H9 (cell line): Measurements from ENCODE around the gene CSRNP3. TPM values are rescaled to one million over a fixed set of nuclear protein-coding genes. Genes with fewer than 3 reads are reported as not detected.

Experiments
- DNase-seq: peaks from one replicate; pipeline ENCODE4 v3.0.0-alpha.2; 2017
- H2AFZ ChIP-seq: one replicate; pipeline ENCODE4 v1.6.1; 2013; ENCODE audit warnings: mild to moderate bottlenecking, low read length, control low read depth, moderate library complexity
- H2AK5ac ChIP-seq: 2 replicates; pipeline ENCODE4 v1.6.1; 2013; ENCODE audit warnings: low read length, control low read depth, mixed read lengths; ENCODE audit not compliant: insufficient read length
- H2BK120ac ChIP-seq: one replicate; pipeline ENCODE4 v1.6.1; 2013; ENCODE audit warnings: low read depth, mild to moderate bottlenecking, low read length, control low read depth, inconsistent platforms; ENCODE audit not compliant: poor library complexity, severe bottlenecking
- H2BK12ac ChIP-seq: 2 replicates; pipeline ENCODE4 v1.6.1; 2013; ENCODE audit warnings: low read length, control low read depth, mixed read lengths, low read depth; ENCODE audit not compliant: insufficient read length
- H2BK15ac ChIP-seq: 2 replicates; pipeline ENCODE4 v1.6.1; 2013; ENCODE audit warnings: low read depth, low read length, control low read depth
- H2BK20ac ChIP-seq: one replicate; pipeline ENCODE4 v1.6.1; 2013; ENCODE audit warnings: low read depth, mild to moderate bottlenecking, low read length, control low read depth, inconsistent platforms; ENCODE audit not compliant: poor library complexity, severe bottlenecking
- H2BK5ac ChIP-seq: 2 replicates; pipeline ENCODE4 v1.6.1; 2013; ENCODE audit warnings: low read length, control low read depth, mixed read lengths; ENCODE audit not compliant: insufficient read length
- H3K14ac ChIP-seq: 2 replicates; pipeline ENCODE4 v1.6.1; 2013; ENCODE audit warnings: low read length, control low read depth; ENCODE audit not compliant: insufficient read depth
- H3K18ac ChIP-seq: 2 replicates; pipeline ENCODE4 v1.6.1; 2013; ENCODE audit warnings: low read depth, mild to moderate bottlenecking, mixed read lengths, low read length, control low read depth; ENCODE audit not compliant: insufficient read length
- H3K23ac ChIP-seq: 2 replicates; pipeline ENCODE4 v1.6.1; 2013; ENCODE audit warnings: low read length, control low read depth, mixed read lengths, low read depth; ENCODE audit not compliant: insufficient read length
- H3K23me2 ChIP-seq: 2 replicates; pipeline ENCODE4 v1.6.1; 2013; ENCODE audit warnings: low read depth, mild to moderate bottlenecking, mixed read lengths, low read length, control low read depth; ENCODE audit not compliant: insufficient read length, poor library complexity, severe bottlenecking
- H3K27ac ChIP-seq: 2 replicates; pipeline ENCODE4 v1.5.1; 2013; ENCODE audit warnings: low read length, control low read depth, mixed read lengths, low read depth; ENCODE audit not compliant: insufficient read length
- H3K27me3 ChIP-seq: 2 replicates; pipeline ENCODE4 v1.6.1; 2013; ENCODE audit warnings: low read length, control low read depth, inconsistent platforms; ENCODE audit not compliant: insufficient read depth
- H3K4ac ChIP-seq: 2 replicates; pipeline ENCODE4 v1.6.1; 2013; ENCODE audit warnings: low read depth, mild to moderate bottlenecking, control low read depth, inconsistent platforms, low read length, moderate library complexity
- H3K4me1 ChIP-seq: 2 replicates; pipeline ENCODE4 v1.6.1; 2013; ENCODE audit warnings: low read length, control low read depth, inconsistent platforms; ENCODE audit not compliant: insufficient read depth
- H3K4me2 ChIP-seq: 2 replicates; pipeline ENCODE4 v1.6.1; 2013; ENCODE audit warnings: low read length, control low read depth, mixed read lengths; ENCODE audit not compliant: insufficient read length, insufficient read depth
- H3K56ac ChIP-seq: 2 replicates; pipeline ENCODE4 v1.6.1; 2013; ENCODE audit warnings: low read depth, mild to moderate bottlenecking, mixed read lengths, low read length, control low read depth; ENCODE audit not compliant: insufficient read length
- H3K79me1 ChIP-seq: 2 replicates; pipeline ENCODE4 v1.6.1; 2013; ENCODE audit warnings: low read depth, mild to moderate bottlenecking, moderate library complexity, low read length, control low read depth, inconsistent platforms; ENCODE audit not compliant: insufficient read depth, poor library complexity, severe bottlenecking
- H3K79me2 ChIP-seq: 2 replicates; pipeline ENCODE4 v1.6.1; 2013; ENCODE audit warnings: low read length, control low read depth, inconsistent platforms; ENCODE audit not compliant: insufficient read depth
- H3K9ac ChIP-seq: 2 replicates; pipeline ENCODE4 v1.6.1; 2013; ENCODE audit warnings: low read length, control low read depth, mixed read lengths; ENCODE audit not compliant: insufficient read length; ENCODE audit errors: extremely low read depth
- H3K9me3 ChIP-seq: one replicate; pipeline ENCODE4 v1.6.1; 2013; ENCODE audit warnings: low read depth, low read length, inconsistent platforms; ENCODE audit not compliant: control insufficient read depth
- H3T11ph ChIP-seq: one replicate; pipeline ENCODE4 v1.6.1; 2013; ENCODE audit warnings: mild to moderate bottlenecking, low read length, control low read depth, inconsistent platforms
- H4K20me1 ChIP-seq: one replicate; pipeline ENCODE4 v1.6.1; 2013; ENCODE audit not compliant: control insufficient read depth, insufficient read length, insufficient read depth
- H4K5ac ChIP-seq: 2 replicates; pipeline ENCODE4 v1.6.1; 2013; ENCODE audit warnings: low read depth, mild to moderate bottlenecking, mixed read lengths, low read length, control low read depth; ENCODE audit not compliant: insufficient read length
- H4K8ac ChIP-seq: replicated peaks from 2 replicates; pipeline ENCODE4 v1.6.1; 2013; ENCODE audit warnings: low read length, control low read depth, mixed read lengths, low read depth; ENCODE audit not compliant: insufficient read length
- H4K91ac ChIP-seq: 2 replicates; pipeline ENCODE4 v1.6.1; 2013; ENCODE audit warnings: low read depth, mild to moderate bottlenecking, moderate library complexity, mixed read lengths, low read length, control low read depth; ENCODE audit not compliant: insufficient read length
- H3K27ac Mint-ChIP-seq, 3 experiments: 2 replicates in 2 of 3; 3 replicates in 1 of 3; pipeline ENCODE4 v1.8.0; 2020 to 2021; ENCODE audit warnings: mixed read lengths in 3 of 3, mild to moderate bottlenecking in 1 of 3, moderate library complexity in 1 of 3
- H3K27me3 Mint-ChIP-seq: 2 replicates; pipeline ENCODE4 v1.8.0; 2021; ENCODE audit warnings: low read depth, mild to moderate bottlenecking, moderate library complexity, mixed read lengths
- H3K36me3 Mint-ChIP-seq, 3 experiments: 2 replicates in 2 of 3; 3 replicates in 1 of 3; pipeline ENCODE4 v1.8.0; 2020 to 2021; ENCODE audit warnings: low read depth in 3 of 3, mixed read lengths in 3 of 3; ENCODE audit not compliant: insufficient read depth in 1 of 3
- H3K4me1 Mint-ChIP-seq, 2 experiments: 2 replicates each; pipeline ENCODE4 v1.8.0; 2020; ENCODE audit warnings: mixed read lengths in 2 of 2
- H3K4me3 Mint-ChIP-seq, 2 experiments: 2 replicates in 1 of 2; 3 replicates in 1 of 2; pipeline ENCODE4 v1.8.0; 2020 to 2021; ENCODE audit warnings: mild to moderate bottlenecking in 2 of 2, mixed read lengths in 2 of 2, moderate library complexity in 1 of 2
- H3K9me3 Mint-ChIP-seq, 2 experiments: 2 replicates in 1 of 2; 3 replicates in 1 of 2; pipeline ENCODE4 v1.8.0; 2020; ENCODE audit warnings: mild to moderate bottlenecking in 2 of 2, mixed read lengths in 2 of 2, moderate library complexity in 1 of 2
- WGBS: extraction: QIAGEN DNeasy Blood & Tissue Kit; methylation state at CpG from one replicate; pipeline ENCODE4 v1.1.7; 2013; ENCODE audit warnings: missing lambda C conversion rate, low lambda C conversion rate, mixed read lengths; ENCODE audit not compliant: insufficient read length; ENCODE audit errors: extremely low coverage; 5-methylcytosine and 5-hydroxymethylcytosine counted together
- total RNA-seq: library from RNA; stranded (reverse); gene quantifications from 2 replicates; pipeline ENCODE4 v1.2.1, GENCODE V29; 2021
- TF ChIP-seq, protein P1 (sequence below): fragments of 200-600 bp; sonication (generic); conservative IDR thresholded peaks from 3 replicates; pipeline ENCODE4 v1.8.0; 2021; ENCODE audit warnings: antibody characterized with exemption, mild to moderate bottlenecking

The CSRNP3 gene
- total RNA-seq, 1 experiment from 2014 or later = 3.6 TPM

DNA sequence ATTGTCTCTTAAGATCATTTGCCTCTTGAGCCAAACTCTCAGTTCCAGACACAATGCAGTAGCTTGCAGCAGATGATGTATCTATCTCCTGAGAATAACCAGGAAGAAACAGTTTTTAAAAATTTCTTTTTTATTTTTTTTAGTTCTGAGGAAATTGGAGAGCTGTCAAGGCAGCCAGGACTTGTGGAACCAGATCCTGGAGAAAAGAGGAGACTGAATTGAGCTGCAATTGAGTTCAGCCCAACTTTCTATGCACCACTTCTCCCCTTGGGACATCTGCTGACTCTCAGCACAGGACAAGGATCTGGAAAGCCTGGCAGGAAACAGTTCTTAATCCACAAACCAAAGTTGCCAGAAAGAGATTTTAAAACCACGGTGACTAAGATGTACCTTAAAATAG, 13.5 kb upstream of the CSRNP3 start:
- Mint-ChIP-seq H3K27ac (no peak overlapping the region), H3K27me3 (no peaks in the 10 kb centered on the region), H3K4me1 (no peaks in the 10 kb centered on the region), H3K9me3 (peaks cover 4% of the 10 kb centered on the region in 2 experiments; a peak in 3 of 5 replicates), H3K36me3 (peaks cover 1 to 6% (median 3%) of the 10 kb centered on the region in 3 experiments; a peak in 5 of 7 replicates), H3K4me3 (no peak overlapping the region)
- H4K8ac ChIP-seq = no peak overlapping the region
- no peaks in the 10 kb centered on the region for H4K20me1 ChIP-seq
- H3K79me1 ChIP-seq = no peaks in the 10 kb centered on the region
- no peak overlapping the region for H3K4ac ChIP-seq
- TF ChIP-seq, protein P1, sequence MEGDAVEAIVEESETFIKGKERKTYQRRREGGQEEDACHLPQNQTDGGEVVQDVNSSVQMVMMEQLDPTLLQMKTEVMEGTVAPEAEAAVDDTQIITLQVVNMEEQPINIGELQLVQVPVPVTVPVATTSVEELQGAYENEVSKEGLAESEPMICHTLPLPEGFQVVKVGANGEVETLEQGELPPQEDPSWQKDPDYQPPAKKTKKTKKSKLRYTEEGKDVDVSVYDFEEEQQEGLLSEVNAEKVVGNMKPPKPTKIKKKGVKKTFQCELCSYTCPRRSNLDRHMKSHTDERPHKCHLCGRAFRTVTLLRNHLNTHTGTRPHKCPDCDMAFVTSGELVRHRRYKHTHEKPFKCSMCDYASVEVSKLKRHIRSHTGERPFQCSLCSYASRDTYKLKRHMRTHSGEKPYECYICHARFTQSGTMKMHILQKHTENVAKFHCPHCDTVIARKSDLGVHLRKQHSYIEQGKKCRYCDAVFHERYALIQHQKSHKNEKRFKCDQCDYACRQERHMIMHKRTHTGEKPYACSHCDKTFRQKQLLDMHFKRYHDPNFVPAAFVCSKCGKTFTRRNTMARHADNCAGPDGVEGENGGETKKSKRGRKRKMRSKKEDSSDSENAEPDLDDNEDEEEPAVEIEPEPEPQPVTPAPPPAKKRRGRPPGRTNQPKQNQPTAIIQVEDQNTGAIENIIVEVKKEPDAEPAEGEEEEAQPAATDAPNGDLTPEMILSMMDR = no peak
- no peak overlapping the region for H2BK120ac ChIP-seq
- no peak overlapping the region for H3K56ac ChIP-seq
- no peak overlapping the region for H3K14ac ChIP-seq
- H2AFZ ChIP-seq = no peak overlapping the region
- no peak overlapping the region for H3K27ac ChIP-seq
- DNase-seq = no peak
- H3K23ac ChIP-seq = no peak overlapping the region
- H4K91ac ChIP-seq = no peak overlapping the region
- H2AK5ac ChIP-seq = no peak overlapping the region
- H3K9ac ChIP-seq = no peak overlapping the region
- H2BK15ac ChIP-seq = no peak overlapping the region
- H3K27me3 ChIP-seq = no peaks in the 10 kb centered on the region
- H2BK5ac ChIP-seq = no peak overlapping the region
- H4K5ac ChIP-seq = no peak overlapping the region
- no peak overlapping the region for H2BK20ac ChIP-seq
- no peaks in the 10 kb centered on the region for H3K9me3 ChIP-seq
- no peak overlapping the region for H3K4me2 ChIP-seq
- no peaks in the 10 kb centered on the region for H3K4me1 ChIP-seq
- no peak overlapping the region for H3T11ph ChIP-seq
- no peak overlapping the region for H3K18ac ChIP-seq
- no peaks in the 10 kb centered on the region for H3K79me2 ChIP-seq
- no peak overlapping the region for H2BK12ac ChIP-seq
- WGBS = no CpG with 5 or more reads among the region's 1 CpG
- H3K23me2 ChIP-seq = no peaks in the 10 kb centered on the region
